ENCODE measurements around the gene PROZ. TPM values are rescaled to one million over a fixed set of nuclear protein-coding genes. Genes with fewer than 3 reads are reported as not detected.

Gene PROZ
- total and polyA plus RNA-seq, 9 of the 15 experiments (the other 6 are each of a cell fraction or from before 2014, with no cell fraction given), result not detected

DNA sequence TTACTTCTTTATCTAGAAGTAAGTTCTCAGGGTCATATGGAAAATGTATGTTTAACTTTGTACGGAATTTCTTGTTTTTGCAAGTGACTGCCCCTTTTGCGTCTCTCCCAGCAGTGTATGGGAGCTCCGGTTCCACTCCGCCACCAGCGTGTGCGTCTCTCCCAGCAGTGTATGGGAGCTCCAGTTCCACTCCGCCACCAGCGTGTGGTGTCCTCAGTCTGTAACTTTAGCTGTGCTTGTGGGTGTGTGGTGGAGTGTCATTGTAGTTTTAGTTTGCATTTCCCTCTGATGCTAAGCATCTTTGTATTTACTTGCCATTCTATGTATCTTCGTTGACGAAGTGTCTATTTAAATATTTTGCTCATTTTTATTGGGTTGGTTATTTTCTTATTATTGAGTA lies 53.3 kb downstream of the PROZ start (continued):
- TF ChIP-seq, protein P1, sequence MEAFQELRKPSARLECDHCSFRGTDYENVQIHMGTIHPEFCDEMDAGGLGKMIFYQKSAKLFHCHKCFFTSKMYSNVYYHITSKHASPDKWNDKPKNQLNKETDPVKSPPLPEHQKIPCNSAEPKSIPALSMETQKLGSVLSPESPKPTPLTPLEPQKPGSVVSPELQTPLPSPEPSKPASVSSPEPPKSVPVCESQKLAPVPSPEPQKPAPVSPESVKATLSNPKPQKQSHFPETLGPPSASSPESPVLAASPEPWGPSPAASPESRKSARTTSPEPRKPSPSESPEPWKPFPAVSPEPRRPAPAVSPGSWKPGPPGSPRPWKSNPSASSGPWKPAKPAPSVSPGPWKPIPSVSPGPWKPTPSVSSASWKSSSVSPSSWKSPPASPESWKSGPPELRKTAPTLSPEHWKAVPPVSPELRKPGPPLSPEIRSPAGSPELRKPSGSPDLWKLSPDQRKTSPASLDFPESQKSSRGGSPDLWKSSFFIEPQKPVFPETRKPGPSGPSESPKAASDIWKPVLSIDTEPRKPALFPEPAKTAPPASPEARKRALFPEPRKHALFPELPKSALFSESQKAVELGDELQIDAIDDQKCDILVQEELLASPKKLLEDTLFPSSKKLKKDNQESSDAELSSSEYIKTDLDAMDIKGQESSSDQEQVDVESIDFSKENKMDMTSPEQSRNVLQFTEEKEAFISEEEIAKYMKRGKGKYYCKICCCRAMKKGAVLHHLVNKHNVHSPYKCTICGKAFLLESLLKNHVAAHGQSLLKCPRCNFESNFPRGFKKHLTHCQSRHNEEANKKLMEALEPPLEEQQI (IDR thresholded peaks at IDR 0.05), result peak; percentile 82
- peak; percentile 10; the same call in 1 of the 2 replicates for TF ChIP-seq HCFC1 (IDR thresholded peaks at IDR 0.05; ENCODE audit: low read depth, low read length)
- TF ChIP-seq CBX3 (IDR thresholded peaks at IDR 0.05; ENCODE audit: borderline replicate concordance in 1 of 2, low read length in 2 of 2), result peak in 1 of 2 experiments; percentile 93; a peak in 2 of 3 replicates
- TF ChIP-seq, protein P2, sequence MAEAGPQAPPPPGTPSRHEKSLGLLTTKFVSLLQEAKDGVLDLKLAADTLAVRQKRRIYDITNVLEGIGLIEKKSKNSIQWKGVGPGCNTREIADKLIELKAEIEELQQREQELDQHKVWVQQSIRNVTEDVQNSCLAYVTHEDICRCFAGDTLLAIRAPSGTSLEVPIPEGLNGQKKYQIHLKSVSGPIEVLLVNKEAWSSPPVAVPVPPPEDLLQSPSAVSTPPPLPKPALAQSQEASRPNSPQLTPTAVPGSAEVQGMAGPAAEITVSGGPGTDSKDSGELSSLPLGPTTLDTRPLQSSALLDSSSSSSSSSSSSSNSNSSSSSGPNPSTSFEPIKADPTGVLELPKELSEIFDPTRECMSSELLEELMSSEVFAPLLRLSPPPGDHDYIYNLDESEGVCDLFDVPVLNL (CRISPR knock-in tag; IDR thresholded peaks at IDR 0.05; ENCODE audit: low read depth), result no peak
- TF ChIP-seq NFIC (IDR thresholded peaks at IDR 0.05), result peak; percentile 64
- TF ChIP-seq ADNP (tag; IDR thresholded peaks at IDR 0.05), result no peak
- TF ChIP-seq YY1 (IDR thresholded peaks at IDR 0.05; ENCODE audit: borderline replicate concordance in 1 of 3, control insufficient read depth in 1 of 3, extremely low read depth in 1 of 3, insufficient read depth in 3 of 3, insufficient read length in 1 of 3, insufficient replicate concordance in 2 of 3, low read depth in 1 of 3, low read length in 2 of 3), result peak in 1 of 3 experiments; percentile 21
- TF ChIP-seq CCAR2 (IDR thresholded peaks at IDR 0.05; ENCODE audit: low read depth, low read length), result no peak
- no peak for TF ChIP-seq CBX2 (IDR thresholded peaks at IDR 0.05; ENCODE audit: insufficient read depth, low read length, poor library complexity, severe bottlenecking)
- 0 out of 2 replicates have a peak, but pooled peaks have one; percentile 7 for TF ChIP-seq EGR1 (conservative IDR thresholded peaks at IDR 0.05)
- TF ChIP-seq HMG20B (CRISPR knock-in tag; IDR thresholded peaks at IDR 0.05), result no peak
- peak; percentile 62; the same call in 1 of the 2 replicates for TF ChIP-seq CBX1 (IDR thresholded peaks at IDR 0.05; ENCODE audit: low read depth)
- peak in 1 of 2 experiments; percentile 24; a peak in 1 of 4 replicates for TF ChIP-seq RAD21 (CRISPR knock-in tag; conservative IDR thresholded peaks at IDR 0.05 in 1 of 2, IDR thresholded peaks at IDR 0.05 in 1 of 2)
- TF ChIP-seq, protein P3, sequence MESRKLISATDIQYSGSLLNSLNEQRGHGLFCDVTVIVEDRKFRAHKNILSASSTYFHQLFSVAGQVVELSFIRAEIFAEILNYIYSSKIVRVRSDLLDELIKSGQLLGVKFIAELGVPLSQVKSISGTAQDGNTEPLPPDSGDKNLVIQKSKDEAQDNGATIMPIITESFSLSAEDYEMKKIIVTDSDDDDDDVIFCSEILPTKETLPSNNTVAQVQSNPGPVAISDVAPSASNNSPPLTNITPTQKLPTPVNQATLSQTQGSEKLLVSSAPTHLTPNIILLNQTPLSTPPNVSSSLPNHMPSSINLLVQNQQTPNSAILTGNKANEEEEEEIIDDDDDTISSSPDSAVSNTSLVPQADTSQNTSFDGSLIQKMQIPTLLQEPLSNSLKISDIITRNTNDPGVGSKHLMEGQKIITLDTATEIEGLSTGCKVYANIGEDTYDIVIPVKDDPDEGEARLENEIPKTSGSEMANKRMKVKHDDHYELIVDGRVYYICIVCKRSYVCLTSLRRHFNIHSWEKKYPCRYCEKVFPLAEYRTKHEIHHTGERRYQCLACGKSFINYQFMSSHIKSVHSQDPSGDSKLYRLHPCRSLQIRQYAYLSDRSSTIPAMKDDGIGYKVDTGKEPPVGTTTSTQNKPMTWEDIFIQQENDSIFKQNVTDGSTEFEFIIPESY (CRISPR knock-in tag; IDR thresholded peaks at IDR 0.05), result peak; percentile 100

Data from K562 (cell line).